ENCODE measurements around the gene LRRN1. TPM values are rescaled to one million over a fixed set of nuclear protein-coding genes. Genes with fewer than 3 reads are reported as not detected.

Gene LRRN1
- polyA plus RNA-seq, 3 donors = 0.08 TPM; not detected in 2

DNA sequence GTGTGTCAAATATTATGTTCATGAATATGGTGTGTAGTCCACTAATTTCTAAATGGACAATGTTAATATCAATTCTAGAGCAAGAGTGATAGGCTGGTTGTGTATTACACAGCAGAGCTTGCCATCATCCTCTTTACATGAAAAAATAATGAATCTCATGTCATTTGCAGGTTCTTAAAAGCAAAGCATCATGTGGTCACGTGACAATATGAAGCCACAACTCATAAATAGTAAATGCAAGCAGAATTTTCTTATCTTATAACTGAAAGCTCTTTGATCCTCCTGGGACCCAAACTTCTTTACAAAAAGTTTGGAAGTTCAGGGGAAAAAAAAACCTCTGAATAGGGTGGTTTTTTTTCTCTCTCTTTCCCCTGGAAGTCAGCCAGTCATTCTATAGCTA lies 26.9 kb upstream of the LRRN1 start:
- intact Hi-C loops (cut with micrococcal nuclease) = no loop called here
- Histone ChIP-seq H3K9ac (ENCODE audit: insufficient read depth, low read length, poor library complexity, severe bottlenecking) (no peak overlapping the region), H3K4me3 (replicated peaks in 1 of 3; ENCODE audit: low read depth in 2 of 3, low read length in 3 of 3) (no peak overlapping the region), H3K4me2 (replicated peaks; ENCODE audit: extremely low read depth, low read length, poor library complexity, severe bottlenecking) (no peak overlapping the region), H3K4me1 (ENCODE audit: control insufficient read depth in 1 of 2, insufficient read depth in 2 of 2, low read length in 2 of 2) (no peaks in the 10 kb centered on the region), H3K79me2 (ENCODE audit: insufficient read depth, low read length) (no peaks in the 10 kb centered on the region), H2AFZ (ENCODE audit: insufficient read depth, low read depth, low read length, poor library complexity, severe bottlenecking) (no peak overlapping the region), H3K27ac (ENCODE audit: low read depth in 1 of 2, low read length in 2 of 2) (no peak overlapping the region), H3K27me3 (ENCODE audit: control insufficient read depth in 2 of 2, insufficient read depth in 2 of 2, low read length in 2 of 2) (no peaks in the 10 kb centered on the region), H4K20me1 (ENCODE audit: insufficient read depth, low read length) (no peaks in the 10 kb centered on the region), H3K9me3 (replicated peaks in 1 of 2; ENCODE audit: control insufficient read depth in 1 of 2, insufficient read depth in 1 of 2, low read length in 2 of 2) (peaks cover 4 to 14% of the 10 kb centered on the region in 2 donors), H3K36me3 (replicated peaks in 1 of 2; ENCODE audit: control insufficient read depth in 1 of 2, insufficient read depth in 2 of 2, low read length in 2 of 2) (no peaks in the 10 kb centered on the region)
- Mint-ChIP-seq H3K4me3 (no peak overlapping the region), H3K4me1 (peaks cover 2% of the 10 kb centered on the region), H3K36me3 (no peaks in the 10 kb centered on the region), H3K27ac (no peak overlapping the region), H3K27me3 (ENCODE audit: low read depth in 3 of 3) (peaks cover 0 to 4% (median 3%) of the 10 kb centered on the region in 3 donors), H3K9me3 (peaks cover 8 to 19% (median 14%) of the 10 kb centered on the region in 7 donors)
- no peak for DNase-seq
- no peak for TF ChIP-seq CTCF (IDR thresholded peaks at IDR 0.05)
- WGBS (ENCODE audit: insufficient coverage) = no CpG with 5 or more reads among the region's 1 CpG

GRCh38 chr3:3772920-3773319 lies 26.3 kb upstream of the LRRN1 start:
- intact Hi-C loops (cut with micrococcal nuclease) = no loop called here
- Mint-ChIP-seq H3K27me3 (ENCODE audit: low read depth in 3 of 3) (peaks cover 0 to 3% (median 2%) of the 10 kb centered on the region in 3 donors), H3K27ac (no peak overlapping the region), H3K4me1 (no peaks in the 10 kb centered on the region), H3K9me3 (peaks cover 8 to 19% (median 14%) of the 10 kb centered on the region in 7 donors), H3K4me3 (no peak overlapping the region), H3K36me3 (no peaks in the 10 kb centered on the region)
- Histone ChIP-seq H4K20me1 (ENCODE audit: insufficient read depth, low read length) (no peaks in the 10 kb centered on the region), H3K9ac (ENCODE audit: insufficient read depth, low read length, poor library complexity, severe bottlenecking) (no peak overlapping the region), H3K4me3 (replicated peaks in 1 of 3; ENCODE audit: low read depth in 2 of 3, low read length in 3 of 3) (no peak overlapping the region), H2AFZ (ENCODE audit: insufficient read depth, low read depth, low read length, poor library complexity, severe bottlenecking) (no peak overlapping the region), H3K27me3 (ENCODE audit: control insufficient read depth in 2 of 2, insufficient read depth in 2 of 2, low read length in 2 of 2) (no peaks in the 10 kb centered on the region), H3K79me2 (ENCODE audit: insufficient read depth, low read length) (no peaks in the 10 kb centered on the region), H3K36me3 (replicated peaks in 1 of 2; ENCODE audit: control insufficient read depth in 1 of 2, insufficient read depth in 2 of 2, low read length in 2 of 2) (no peaks in the 10 kb centered on the region), H3K4me2 (replicated peaks; ENCODE audit: extremely low read depth, low read length, poor library complexity, severe bottlenecking) (no peak overlapping the region), H3K4me1 (ENCODE audit: control insufficient read depth in 1 of 2, insufficient read depth in 2 of 2, low read length in 2 of 2) (no peaks in the 10 kb centered on the region), H3K9me3 (replicated peaks in 1 of 2; ENCODE audit: control insufficient read depth in 1 of 2, insufficient read depth in 1 of 2, low read length in 2 of 2) (peaks cover 4 to 14% of the 10 kb centered on the region in 2 donors), H3K27ac (ENCODE audit: low read depth in 1 of 2, low read length in 2 of 2) (no peak overlapping the region)
- 86% methylated on average over 6 of the region's 7 CpGs for WGBS (ENCODE audit: insufficient coverage)
- no peak for TF ChIP-seq CTCF (IDR thresholded peaks at IDR 0.05)
- no peak for DNase-seq
